ENCODE results near the gene CACFD1. TPM values are rescaled to one million over a fixed set of nuclear protein-coding genes. Genes with fewer than 3 reads are reported as not detected.

Gene CACFD1
- 1.1 and 1.2 TPM in 2 replicates for total RNA-seq

GRCh38 chr9:133459476-133460404, at the start of gene CACFD1:
TSS of gene CACFD1 (plus strand) at chr9:133459978. CDS start at chr9:133460067, 89 bp downstream.

GRCh38 chr9:133417541-133418461, 42.0 kb upstream of the CACFD1 start, which contains the start of gene REXO4:
TSS of gene REXO4 (minus strand) at chr9:133418010. CDS start at chr9:133417844, 166 bp downstream.

GRCh38 chr9:133421615-133422542, 37.9 kb upstream of the CACFD1 start, which contains the start of gene ADAMTS13:
TSS of gene ADAMTS13 (plus strand) at chr9:133422367. CDS start at chr9:133422444, 77 bp downstream.

GRCh38 chr9:133478851-133479711, 19.3 kb downstream of the CACFD1 start, which contains the start of gene SLC2A6:
TSS of gene SLC2A6 (minus strand) at chr9:133479099. CDS start at chr9:133479059, 40 bp downstream.

Other genes starting within 250 kb of the CACFD1 start
- not detected in 2 replicates for gene ABO, start 184.8 kb upstream of the CACFD1 start, total RNA-seq
- gene SURF6, start 123.8 kb upstream of the CACFD1 start, total RNA-seq: 6.6 and 8.8 TPM in 2 replicates
- gene MED22, start 111.8 kb upstream of the CACFD1 start, total RNA-seq: 13.6 and 16.8 TPM in 2 replicates
- gene RPL7A, start 111.8 kb upstream of the CACFD1 start, total RNA-seq: 1,530 and 2,826 TPM in 2 replicates
- 16.8 and 22.8 TPM in 2 replicates for gene SURF1, start 103.5 kb upstream of the CACFD1 start, total RNA-seq
- gene SURF2, start 103.4 kb upstream of the CACFD1 start, total RNA-seq: 13.6 and 16.0 TPM in 2 replicates
- 331 and 383 TPM in 2 replicates for gene SURF4, start 83.9 kb upstream of the CACFD1 start, total RNA-seq
- under 0.01 and 1.4 TPM in 2 replicates for gene STKLD1, start 83.6 kb upstream of the CACFD1 start, total RNA-seq
- 12.9 and 14.5 TPM in 2 replicates for gene REXO4, start 42.0 kb upstream of the CACFD1 start, total RNA-seq
- 0.73 and 1.2 TPM in 2 replicates for gene ADAMTS13, start 37.6 kb upstream of the CACFD1 start, total RNA-seq
- gene SLC2A6, start 19.1 kb downstream of the CACFD1 start, total RNA-seq: 22.4 and 30.9 TPM in 2 replicates
- not detected in 2 replicates for gene MYMK, start 65.0 kb downstream of the CACFD1 start, total RNA-seq
- gene ADAMTSL2, start 74.7 kb downstream of the CACFD1 start, total RNA-seq: not detected in 2 replicates
- gene FAM163B, start 149.4 kb downstream of the CACFD1 start, total RNA-seq: not detected in 2 replicates
- not detected in 2 replicates for gene DBH, start 176.4 kb downstream of the CACFD1 start, total RNA-seq